HL-60 (cell line): ENCODE measurements around the gene DOK5.

Source experiments
- CTCF ChIP-seq: IDR thresholded peaks from one replicate; pipeline ENCODE4 v1.5.1; 2011; ENCODE audit warnings: low read length, control low read depth, inconsistent platforms; ENCODE audit not compliant: insufficient read depth
- GABPA ChIP-seq: IDR thresholded peaks from 2 replicates; pipeline ENCODE4 v1.6.1; 2012; ENCODE audit warnings: low read depth
- POLR2AphosphoS5 ChIP-seq: IDR thresholded peaks from 2 replicates; pipeline ENCODE4 v1.6.1; 2012; ENCODE audit warnings: low read depth
- REST ChIP-seq: IDR thresholded peaks from 2 replicates; pipeline ENCODE4 v1.6.1; 2012; ENCODE audit warnings: low read depth; ENCODE audit not compliant: insufficient replicate concordance
- SPI1 ChIP-seq: IDR thresholded peaks from 2 replicates; pipeline ENCODE4 v1.6.1; 2012; ENCODE audit warnings: low read depth, mild to moderate bottlenecking, borderline replicate concordance

DNA sequence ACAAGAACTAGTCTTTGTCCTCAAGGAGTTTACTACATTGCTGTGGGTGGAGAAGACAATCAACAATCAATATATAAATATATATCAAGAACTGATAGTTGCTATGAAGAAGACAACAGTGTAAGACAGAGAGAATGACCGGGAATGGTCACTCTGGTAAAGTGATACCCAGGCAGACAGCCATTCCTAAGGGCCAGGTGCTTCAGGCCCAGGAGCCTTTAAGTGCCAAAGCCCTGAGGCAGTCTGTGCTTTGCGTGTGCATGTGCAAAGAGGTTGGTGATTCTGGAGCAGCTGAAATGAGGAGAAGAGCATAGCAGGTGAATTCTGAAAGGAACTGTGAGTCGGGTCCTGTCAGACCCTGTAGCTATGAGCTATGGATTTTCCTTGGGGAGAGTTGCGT lies 154.2 kb downstream of the DOK5 start:
- TF ChIP-seq CTCF: no peak
- TF ChIP-seq REST: no peak
- no peak for TF ChIP-seq SPI1
- TF ChIP-seq GABPA: no peak
- no peak for TF ChIP-seq POLR2AphosphoS5
